Measurements from ENCODE around the gene VPS4B.

DNA sequence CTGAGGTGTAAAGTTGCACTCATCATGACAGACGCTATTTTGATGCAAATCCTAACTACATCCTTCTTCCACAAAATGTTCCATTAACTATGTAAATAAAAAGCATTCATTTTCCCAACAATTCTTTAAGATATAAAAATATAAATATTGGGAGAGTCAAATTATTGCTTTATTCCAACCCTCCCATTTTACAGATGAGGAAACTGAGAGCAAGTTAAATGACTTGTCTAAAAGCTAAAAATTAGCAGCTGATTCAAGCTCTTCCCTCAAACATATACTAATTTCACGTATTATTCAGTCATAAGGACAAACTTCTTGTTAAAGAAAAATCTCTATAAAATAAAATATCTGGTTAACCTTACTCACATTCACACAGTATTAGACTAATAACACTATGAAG is 72.0 kb downstream of the VPS4B start:
- TF ChIP-seq, protein P1, sequence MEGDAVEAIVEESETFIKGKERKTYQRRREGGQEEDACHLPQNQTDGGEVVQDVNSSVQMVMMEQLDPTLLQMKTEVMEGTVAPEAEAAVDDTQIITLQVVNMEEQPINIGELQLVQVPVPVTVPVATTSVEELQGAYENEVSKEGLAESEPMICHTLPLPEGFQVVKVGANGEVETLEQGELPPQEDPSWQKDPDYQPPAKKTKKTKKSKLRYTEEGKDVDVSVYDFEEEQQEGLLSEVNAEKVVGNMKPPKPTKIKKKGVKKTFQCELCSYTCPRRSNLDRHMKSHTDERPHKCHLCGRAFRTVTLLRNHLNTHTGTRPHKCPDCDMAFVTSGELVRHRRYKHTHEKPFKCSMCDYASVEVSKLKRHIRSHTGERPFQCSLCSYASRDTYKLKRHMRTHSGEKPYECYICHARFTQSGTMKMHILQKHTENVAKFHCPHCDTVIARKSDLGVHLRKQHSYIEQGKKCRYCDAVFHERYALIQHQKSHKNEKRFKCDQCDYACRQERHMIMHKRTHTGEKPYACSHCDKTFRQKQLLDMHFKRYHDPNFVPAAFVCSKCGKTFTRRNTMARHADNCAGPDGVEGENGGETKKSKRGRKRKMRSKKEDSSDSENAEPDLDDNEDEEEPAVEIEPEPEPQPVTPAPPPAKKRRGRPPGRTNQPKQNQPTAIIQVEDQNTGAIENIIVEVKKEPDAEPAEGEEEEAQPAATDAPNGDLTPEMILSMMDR (conservative IDR thresholded peaks at IDR 0.05; ENCODE audit: low read depth in 2 of 2) = no peak
- no peak for TF ChIP-seq CREB1 (CRISPR knock-in tag; IDR thresholded peaks at IDR 0.05; ENCODE audit: low read depth)
- no peak for TF ChIP-seq EZH2 (IDR thresholded peaks at IDR 0.05; ENCODE audit: low read depth, unreplicated experiment)
- TF ChIP-seq, protein P2, sequence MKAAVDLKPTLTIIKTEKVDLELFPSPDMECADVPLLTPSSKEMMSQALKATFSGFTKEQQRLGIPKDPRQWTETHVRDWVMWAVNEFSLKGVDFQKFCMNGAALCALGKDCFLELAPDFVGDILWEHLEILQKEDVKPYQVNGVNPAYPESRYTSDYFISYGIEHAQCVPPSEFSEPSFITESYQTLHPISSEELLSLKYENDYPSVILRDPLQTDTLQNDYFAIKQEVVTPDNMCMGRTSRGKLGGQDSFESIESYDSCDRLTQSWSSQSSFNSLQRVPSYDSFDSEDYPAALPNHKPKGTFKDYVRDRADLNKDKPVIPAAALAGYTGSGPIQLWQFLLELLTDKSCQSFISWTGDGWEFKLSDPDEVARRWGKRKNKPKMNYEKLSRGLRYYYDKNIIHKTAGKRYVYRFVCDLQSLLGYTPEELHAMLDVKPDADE (IDR thresholded peaks at IDR 0.05) = no peak
- no peak for TF ChIP-seq ZNF114 (CRISPR knock-in tag; IDR thresholded peaks at IDR 0.05)
- no peak for TF ChIP-seq POLR2AphosphoS5 (IDR thresholded peaks at IDR 0.05; ENCODE audit: low read depth)
- no peak for TF ChIP-seq NANOG (IDR thresholded peaks at IDR 0.05; ENCODE audit: borderline replicate concordance)
- TF ChIP-seq, protein P3, sequence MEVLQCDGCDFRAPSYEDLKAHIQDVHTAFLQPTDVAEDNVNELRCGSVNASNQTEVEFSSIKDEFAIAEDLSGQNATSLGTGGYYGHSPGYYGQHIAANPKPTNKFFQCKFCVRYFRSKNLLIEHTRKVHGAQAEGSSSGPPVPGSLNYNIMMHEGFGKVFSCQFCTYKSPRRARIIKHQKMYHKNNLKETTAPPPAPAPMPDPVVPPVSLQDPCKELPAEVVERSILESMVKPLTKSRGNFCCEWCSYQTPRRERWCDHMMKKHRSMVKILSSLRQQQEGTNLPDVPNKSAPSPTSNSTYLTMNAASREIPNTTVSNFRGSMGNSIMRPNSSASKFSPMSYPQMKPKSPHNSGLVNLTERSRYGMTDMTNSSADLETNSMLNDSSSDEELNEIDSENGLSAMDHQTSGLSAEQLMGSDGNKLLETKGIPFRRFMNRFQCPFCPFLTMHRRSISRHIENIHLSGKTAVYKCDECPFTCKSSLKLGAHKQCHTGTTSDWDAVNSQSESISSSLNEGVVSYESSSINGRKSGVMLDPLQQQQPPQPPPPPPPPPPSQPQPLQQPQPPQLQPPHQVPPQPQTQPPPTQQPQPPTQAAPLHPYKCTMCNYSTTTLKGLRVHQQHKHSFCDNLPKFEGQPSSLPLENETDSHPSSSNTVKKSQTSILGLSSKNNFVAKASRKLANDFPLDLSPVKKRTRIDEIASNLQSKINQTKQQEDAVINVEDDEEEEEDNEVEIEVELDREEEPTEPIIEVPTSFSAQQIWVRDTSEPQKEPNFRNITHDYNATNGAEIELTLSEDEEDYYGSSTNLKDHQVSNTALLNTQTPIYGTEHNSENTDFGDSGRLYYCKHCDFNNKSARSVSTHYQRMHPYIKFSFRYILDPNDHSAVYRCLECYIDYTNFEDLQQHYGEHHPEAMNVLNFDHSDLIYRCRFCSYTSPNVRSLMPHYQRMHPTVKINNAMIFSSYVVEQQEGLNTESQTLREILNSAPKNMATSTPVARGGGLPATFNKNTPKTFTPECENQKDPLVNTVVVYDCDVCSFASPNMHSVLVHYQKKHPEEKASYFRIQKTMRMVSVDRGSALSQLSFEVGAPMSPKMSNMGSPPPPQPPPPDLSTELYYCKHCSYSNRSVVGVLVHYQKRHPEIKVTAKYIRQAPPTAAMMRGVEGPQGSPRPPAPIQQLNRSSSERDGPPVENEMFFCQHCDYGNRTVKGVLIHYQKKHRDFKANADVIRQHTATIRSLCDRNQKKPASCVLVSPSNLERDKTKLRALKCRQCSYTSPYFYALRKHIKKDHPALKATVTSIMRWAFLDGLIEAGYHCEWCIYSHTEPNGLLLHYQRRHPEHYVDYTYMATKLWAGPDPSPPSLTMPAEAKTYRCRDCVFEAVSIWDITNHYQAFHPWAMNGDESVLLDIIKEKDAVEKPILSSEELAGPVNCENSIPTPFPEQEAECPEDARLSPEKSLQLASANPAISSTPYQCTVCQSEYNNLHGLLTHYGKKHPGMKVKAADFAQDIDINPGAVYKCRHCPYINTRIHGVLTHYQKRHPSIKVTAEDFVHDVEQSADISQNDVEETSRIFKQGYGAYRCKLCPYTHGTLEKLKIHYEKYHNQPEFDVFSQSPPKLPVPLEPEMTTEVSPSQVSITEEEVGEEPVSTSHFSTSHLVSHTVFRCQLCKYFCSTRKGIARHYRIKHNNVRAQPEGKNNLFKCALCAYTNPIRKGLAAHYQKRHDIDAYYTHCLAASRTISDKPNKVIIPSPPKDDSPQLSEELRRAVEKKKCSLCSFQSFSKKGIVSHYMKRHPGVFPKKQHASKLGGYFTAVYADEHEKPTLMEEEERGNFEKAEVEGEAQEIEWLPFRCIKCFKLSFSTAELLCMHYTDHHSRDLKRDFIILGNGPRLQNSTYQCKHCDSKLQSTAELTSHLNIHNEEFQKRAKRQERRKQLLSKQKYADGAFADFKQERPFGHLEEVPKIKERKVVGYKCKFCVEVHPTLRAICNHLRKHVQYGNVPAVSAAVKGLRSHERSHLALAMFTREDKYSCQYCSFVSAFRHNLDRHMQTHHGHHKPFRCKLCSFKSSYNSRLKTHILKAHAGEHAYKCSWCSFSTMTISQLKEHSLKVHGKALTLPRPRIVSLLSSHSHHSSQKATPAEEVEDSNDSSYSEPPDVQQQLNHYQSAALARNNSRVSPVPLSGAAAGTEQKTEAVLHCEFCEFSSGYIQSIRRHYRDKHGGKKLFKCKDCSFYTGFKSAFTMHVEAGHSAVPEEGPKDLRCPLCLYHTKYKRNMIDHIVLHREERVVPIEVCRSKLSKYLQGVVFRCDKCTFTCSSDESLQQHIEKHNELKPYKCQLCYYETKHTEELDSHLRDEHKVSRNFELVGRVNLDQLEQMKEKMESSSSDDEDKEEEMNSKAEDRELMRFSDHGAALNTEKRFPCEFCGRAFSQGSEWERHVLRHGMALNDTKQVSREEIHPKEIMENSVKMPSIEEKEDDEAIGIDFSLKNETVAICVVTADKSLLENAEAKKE (CRISPR knock-in tag; IDR thresholded peaks at IDR 0.05) = no peak
- TF ChIP-seq EZH2phosphoT487 (IDR thresholded peaks at IDR 0.05; ENCODE audit: unreplicated experiment) = no peak
- no peak for TF ChIP-seq ZNF331 (CRISPR knock-in tag; IDR thresholded peaks at IDR 0.05; ENCODE audit: low read depth)
- TF ChIP-seq, protein P4, sequence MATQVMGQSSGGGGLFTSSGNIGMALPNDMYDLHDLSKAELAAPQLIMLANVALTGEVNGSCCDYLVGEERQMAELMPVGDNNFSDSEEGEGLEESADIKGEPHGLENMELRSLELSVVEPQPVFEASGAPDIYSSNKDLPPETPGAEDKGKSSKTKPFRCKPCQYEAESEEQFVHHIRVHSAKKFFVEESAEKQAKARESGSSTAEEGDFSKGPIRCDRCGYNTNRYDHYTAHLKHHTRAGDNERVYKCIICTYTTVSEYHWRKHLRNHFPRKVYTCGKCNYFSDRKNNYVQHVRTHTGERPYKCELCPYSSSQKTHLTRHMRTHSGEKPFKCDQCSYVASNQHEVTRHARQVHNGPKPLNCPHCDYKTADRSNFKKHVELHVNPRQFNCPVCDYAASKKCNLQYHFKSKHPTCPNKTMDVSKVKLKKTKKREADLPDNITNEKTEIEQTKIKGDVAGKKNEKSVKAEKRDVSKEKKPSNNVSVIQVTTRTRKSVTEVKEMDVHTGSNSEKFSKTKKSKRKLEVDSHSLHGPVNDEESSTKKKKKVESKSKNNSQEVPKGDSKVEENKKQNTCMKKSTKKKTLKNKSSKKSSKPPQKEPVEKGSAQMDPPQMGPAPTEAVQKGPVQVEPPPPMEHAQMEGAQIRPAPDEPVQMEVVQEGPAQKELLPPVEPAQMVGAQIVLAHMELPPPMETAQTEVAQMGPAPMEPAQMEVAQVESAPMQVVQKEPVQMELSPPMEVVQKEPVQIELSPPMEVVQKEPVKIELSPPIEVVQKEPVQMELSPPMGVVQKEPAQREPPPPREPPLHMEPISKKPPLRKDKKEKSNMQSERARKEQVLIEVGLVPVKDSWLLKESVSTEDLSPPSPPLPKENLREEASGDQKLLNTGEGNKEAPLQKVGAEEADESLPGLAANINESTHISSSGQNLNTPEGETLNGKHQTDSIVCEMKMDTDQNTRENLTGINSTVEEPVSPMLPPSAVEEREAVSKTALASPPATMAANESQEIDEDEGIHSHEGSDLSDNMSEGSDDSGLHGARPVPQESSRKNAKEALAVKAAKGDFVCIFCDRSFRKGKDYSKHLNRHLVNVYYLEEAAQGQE (IDR thresholded peaks at IDR 0.05; ENCODE audit: unreplicated experiment) = no peak
- no peak for TF ChIP-seq JUNB (IDR thresholded peaks at IDR 0.05; ENCODE audit: unreplicated experiment)

Measured in GM23338 (cell line).